Left renal cortex interstitium (tissue), 4 donors: ENCODE results near the gene SEMA5B. TPM values are rescaled to one million over a fixed set of nuclear protein-coding genes. Genes with fewer than 3 reads are reported as not detected.

Experiments used
- DNase-seq, 4 donors: peaks; one replicate each; pipeline ENCODE4 v3.0.0-alpha.2; 2013; ENCODE audit warnings: low read depth in 4 of 4, low spot score in 2 of 4, missing footprints in 1 of 4
- polyA plus RNA-seq, 4 donors: library from polyadenylated mRNA; unstranded; fragments of 120-200 nt; gene quantifications; one replicate each; pipeline ENCODE4 v1.2.1, GENCODE V29; 2013; ENCODE audit not compliant: insufficient read length in 4 of 4

The SEMA5B gene
- polyA plus RNA-seq: 10 to 100 TPM; 22.3 to 30.1 (median 25.6) TPM

GRCh38 chr3:123027292-123028232 lies at the start of gene SEMA5B:
SEMA5B (minus strand) TSS chr3:123027763; CDS start chr3:122961263, 66,500 bp downstream.
- peak in 2 of 4 donors; percentile 56 to 65 for DNase-seq

GRCh38 chr3:123076496-123077418 lies 49.2 kb upstream of the SEMA5B start:
- DNase-seq: no peak

- no peak for DNase-seq
These were observed 48.5 kb upstream of the SEMA5B start for GRCh38 chr3:123076112-123076495.

GRCh38 chr3:123075359-123075758 lies 47.8 kb upstream of the SEMA5B start:
- no peak for DNase-seq

- no peak for DNase-seq
These were observed 45.0 kb upstream of the SEMA5B start for GRCh38 chr3:123072564-123072963.

- no peak for DNase-seq
These were observed 44.6 kb upstream of the SEMA5B start for GRCh38 chr3:123072152-123072551.

GRCh38 chr3:123071581-123071980 lies 44.0 kb upstream of the SEMA5B start:
- DNase-seq: no peak

- no peak for DNase-seq
These were observed 43.6 kb upstream of the SEMA5B start for GRCh38 chr3:123071146-123071545.

- no peak for DNase-seq
These were observed 42.9 kb upstream of the SEMA5B start for GRCh38 chr3:123070510-123070909.

- DNase-seq: no peak
These were observed 41.2 kb upstream of the SEMA5B start for GRCh38 chr3:123068601-123069381.

- no peak for DNase-seq
These were observed 40.4 kb upstream of the SEMA5B start for GRCh38 chr3:123067689-123068600.

- DNase-seq: peak in 3 of 4 donors; percentile 57 to 78 (median 63)
These were observed 39.5 kb upstream of the SEMA5B start, which contains the start of gene PDIA5 for GRCh38 chr3:123066896-123067688. PDIA5 (plus strand) TSS chr3:123067025; CDS start chr3:123067165, 140 bp downstream.

GRCh38 chr3:123066599-123066895 lies 39.0 kb upstream of the SEMA5B start:
- no peak for DNase-seq

GRCh38 chr3:123064914-123065313 lies 37.4 kb upstream of the SEMA5B start:
- DNase-seq: no peak

GRCh38 chr3:123064506-123064905 lies 36.9 kb upstream of the SEMA5B start:
- no peak for DNase-seq

GRCh38 chr3:123063034-123063433 lies 35.5 kb upstream of the SEMA5B start:
- no peak for DNase-seq

- DNase-seq: no peak
These were observed 34.3 kb upstream of the SEMA5B start for GRCh38 chr3:123061856-123062255.

GRCh38 chr3:123060054-123060453 lies 32.5 kb upstream of the SEMA5B start:
- no peak for DNase-seq

GRCh38 chr3:123058505-123058904 lies 30.9 kb upstream of the SEMA5B start:
- DNase-seq: no peak
